Measurements from ENCODE around the gene HOXA6.

The HOXA6 gene

DNA sequence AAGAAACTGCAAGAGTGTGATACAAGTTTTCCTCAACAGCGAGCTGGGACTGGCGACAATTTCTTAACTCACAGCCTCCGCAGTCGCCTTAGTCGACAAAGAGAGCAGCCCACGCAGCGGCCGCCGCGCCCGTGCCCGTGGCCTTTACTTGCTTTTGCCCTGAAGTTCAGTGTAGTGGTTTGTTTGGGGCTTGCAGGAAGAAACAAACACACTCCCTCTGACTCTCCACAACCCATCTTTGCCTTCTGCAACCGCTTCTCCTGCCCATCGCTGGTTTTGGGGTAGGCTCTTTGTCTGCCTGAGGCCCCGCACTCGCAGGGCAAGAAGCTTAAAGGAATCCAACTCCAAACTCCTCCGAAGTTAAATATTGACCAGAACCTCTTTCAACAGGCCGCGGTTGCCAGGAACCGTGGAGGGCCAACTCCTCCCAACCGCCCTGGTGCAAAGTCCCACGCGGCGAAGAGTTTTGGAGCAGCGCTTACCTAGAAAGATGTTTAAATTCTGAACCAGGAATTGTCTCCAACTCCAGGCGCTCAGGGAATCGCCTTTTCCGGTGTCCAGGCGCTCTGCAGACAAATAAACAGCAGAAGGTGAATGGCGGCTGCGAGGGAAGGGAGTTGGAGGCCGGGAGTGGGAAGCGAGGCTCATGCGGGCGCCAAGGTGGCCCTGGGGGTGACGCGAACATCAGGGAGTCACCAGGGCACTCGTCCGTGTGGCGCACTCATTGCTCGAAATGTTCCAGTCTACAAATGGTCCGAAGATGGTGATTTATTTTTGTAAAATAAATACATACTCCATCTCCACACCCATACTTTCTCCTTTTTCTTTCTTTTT lies 25.3 kb downstream of the HOXA6 start:
- no peak for DNase-seq (ENCODE audit: low spot score)

DNA sequence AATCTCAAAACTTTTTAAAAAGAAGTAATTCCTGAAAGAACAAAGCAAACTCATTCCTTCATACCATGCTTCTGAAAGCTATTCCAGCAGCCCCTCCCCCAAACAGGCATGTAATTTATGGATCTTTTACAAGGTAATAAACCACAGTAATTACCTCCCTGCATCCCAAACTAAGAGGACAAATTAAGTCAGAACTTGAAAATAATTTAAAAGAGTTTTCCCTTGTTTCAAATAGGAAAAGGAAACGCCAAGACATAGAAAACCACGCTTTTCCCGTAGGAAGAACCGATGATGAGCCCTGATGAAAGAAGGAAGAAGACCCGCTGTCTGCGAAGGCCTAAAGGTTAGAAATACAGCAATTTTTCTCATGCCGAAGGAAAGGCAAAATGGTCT lies 25.9 kb downstream of the HOXA6 start:
- DNase-seq (ENCODE audit: low spot score) = no peak

DNA sequence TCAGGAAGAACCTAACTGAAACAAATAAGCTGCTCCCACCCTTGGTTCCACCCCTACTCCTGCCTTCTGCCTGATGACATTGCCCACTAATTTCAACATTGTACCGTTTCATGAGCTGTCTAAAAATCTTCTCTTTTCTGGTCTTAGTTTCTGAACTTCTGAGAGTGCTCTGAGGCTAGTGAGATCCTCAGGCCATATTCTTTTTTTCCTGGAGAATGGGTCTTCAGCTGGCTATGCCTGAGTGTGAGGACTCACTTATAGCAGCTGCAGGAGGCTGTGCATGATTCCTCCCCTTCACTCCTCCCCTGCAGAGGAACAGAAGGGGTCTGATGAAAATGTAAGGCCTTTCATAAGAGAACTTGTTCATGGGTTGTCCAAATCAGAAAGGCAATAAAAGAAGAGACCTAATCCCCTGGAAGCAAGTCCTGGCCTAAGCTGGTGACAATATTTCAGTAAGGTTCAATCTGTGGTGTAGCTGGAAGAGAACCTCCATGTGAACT lies 28.1 kb downstream of the HOXA6 start:
- DNase-seq (ENCODE audit: low spot score) = no peak

DNA sequence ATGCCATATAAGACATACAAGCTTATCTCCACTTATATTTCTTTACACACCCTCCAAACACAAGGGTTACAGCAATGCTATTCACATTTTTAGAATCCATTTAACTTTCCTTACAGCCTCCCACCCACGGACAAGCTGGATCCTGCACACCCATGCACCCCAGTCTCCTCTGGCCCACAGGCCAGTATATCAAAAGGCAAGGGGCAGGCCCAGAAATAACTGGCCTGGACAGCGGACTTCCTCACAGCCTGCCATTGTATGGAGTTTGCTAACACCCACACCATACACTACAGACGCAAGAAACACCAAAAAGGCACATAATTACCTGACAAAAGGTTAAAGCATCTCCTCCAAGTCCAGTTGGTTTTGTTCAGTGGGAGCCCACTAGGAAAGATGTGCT lies 29.0 kb downstream of the HOXA6 start:
- DNase-seq (ENCODE audit: low spot score) = no peak

DNA sequence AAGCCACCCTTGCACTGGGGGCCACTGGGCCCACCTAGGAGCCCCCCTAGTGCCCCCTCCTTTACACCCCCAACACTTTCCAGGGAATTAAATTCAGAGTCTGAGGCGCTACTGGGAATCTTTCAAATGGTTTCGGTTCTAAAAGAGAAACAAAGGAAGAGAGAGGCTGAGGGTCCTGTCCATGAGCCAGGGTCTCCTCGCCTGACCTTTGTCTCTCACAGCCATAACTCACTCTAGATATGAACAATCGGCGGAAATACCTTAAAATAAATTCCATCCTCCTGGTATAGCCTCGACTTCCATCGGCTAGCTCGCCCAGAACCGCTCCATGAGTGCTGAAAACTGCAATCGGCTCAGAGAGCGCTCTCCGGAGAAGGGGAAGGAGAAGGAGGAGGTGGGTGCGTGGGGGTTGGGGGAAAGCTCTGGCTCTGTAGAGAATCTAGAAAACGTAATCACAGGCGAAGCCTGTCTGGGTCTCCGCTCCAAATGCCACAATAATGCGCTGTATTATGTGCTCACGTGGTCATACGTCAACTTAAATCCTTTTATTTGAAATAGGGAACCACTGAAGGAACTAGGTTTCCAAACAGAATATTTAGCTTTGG lies 29.6 kb downstream of the HOXA6 start:
- DNase-seq (ENCODE audit: low spot score) = no peak

DNA sequence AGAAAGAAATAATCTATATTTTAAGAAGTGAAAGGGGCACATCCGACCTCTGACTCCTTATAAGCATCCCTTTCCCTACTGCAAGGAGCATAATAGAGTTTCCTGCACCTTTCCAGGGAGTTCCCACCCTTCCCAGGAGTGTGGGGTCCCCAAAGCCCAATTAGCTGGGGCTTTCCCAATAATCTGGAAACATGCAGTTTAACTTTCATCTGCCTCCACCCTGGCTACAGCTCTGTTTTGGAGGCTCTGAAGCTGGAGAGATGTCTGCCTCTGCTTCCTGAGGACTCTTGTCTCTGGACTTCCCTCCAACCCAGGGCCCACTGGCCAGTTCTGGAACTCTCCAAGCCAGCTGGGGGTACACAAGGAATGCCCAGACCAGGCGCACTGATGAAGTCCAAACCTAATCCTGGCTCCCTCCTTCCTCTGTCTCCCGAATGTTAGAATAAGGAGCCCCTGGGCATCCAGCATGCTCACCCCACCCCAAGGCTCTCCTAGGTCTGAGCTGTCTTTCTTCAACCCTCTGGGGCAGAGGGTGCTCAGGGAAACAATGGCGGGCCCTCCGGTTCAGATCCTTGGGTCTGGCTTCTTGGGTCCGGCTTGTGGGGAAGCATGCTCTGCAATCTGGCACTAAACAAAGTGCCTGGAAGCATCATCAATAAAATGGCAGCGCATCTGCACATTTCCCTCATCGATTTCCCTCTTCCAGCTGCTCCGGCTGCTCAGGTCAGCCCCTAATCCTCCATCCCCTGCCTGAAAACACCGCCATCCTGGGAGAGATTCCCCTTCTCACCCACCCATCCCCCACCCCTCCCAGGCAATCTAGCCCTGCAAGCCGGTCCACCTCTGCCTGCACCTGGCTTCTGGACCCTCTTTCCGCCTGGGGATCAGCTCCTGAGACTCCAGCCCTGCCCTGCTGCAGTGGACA lies 30.4 kb downstream of the HOXA6 start:
- no peak for DNase-seq (ENCODE audit: low spot score)

DNA sequence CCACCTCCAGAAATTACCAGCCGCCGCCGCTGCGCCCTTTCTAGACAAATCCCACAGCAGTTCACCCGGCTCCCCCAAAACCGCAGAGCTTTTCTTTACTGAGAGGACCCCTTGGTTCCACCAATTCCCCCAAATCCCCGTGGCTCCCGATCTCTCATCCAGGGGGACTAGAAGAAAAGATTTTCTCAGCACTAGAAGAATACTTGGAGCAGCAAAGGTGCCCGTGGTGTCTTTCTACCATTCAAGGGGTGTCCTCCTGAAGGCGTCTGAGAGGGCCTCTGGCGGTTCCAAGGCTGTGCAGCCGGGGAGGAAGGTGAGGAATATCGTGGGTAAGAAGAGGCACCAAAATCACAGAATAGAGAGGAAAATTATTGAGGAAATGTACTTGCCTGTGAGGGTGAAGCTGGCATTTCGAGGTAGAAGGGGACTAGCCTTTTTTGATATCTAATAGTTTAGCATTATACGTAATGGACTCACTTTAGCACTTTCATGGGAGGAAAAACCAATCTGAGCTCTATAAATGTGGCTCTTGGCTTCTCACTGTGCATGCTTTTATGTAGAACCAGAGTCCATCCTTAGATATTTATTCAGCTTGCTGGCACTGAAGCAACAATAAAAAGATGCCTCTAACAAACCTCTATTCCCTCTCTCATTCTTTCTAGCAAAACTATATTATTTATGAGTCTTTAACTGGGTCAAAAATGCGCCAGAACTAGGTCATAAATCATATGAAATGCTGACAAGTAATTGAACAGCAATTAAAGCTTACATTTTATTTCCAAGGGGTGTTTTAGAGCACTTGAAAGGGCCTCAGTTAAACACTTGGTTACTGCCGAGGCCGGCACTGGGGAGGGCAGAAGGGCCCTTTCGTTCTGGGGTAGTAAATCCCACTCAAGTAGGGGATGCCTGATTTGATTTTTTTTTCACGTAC lies 31.3 kb downstream of the HOXA6 start:
- DNase-seq (ENCODE audit: low spot score) = no peak

DNA sequence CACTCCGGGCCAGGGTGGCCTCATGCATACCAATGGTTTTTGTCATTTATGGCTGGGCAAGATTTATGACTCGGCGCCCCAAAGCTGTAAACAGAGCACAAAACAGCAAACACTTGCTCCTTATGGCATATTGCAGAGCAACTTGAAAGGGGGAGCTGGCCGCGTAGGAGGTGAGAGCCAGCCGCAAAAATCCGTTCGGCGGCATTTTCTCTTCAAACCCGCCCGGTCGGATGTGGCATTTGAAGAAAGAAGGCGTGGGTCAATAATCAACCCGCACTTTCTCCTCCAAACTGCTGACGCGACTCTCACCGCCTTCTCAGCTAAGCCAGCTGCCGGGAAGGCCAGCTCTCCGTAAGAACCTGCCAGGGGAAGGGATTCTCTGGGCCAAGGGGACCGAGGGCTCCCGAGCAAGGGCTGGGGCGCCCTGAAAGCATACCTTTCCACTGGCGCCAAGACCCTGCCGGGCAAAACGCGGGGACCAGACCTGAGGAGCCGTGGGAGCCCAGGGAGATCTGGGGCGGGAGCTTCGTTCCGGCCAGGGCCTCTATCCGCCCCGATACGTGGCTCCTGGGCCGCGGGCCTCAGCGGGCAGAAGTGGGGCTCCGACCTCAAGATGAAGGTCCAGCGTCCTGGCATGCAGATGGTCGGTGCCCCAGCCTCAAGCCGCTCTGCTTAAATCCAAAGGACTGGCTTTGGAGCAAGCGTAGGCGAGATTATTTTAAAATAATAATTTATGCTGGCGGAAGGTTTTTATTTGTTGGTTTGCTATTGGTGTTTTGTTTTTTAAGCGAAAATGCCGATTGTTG lies 32.1 kb downstream of the HOXA6 start:
- no peak for DNase-seq (ENCODE audit: low spot score)

DNA sequence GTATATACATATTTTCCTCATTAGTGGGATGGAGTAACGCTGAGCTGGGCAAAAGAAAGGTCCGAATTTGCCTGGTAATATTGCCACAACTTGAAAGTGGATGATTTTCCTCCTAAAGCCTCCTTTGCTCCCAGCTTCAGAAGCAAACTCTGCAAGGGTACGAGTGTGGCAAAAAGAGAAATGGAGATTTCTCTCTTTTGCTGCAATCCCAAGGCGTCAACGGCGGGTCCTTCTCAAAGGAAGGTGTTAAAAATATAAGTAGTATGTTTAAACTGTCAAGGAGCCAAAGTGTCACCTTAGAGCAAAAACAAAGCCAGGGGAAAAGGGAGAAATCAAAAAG lies 32.7 kb downstream of the HOXA6 start:
- DNase-seq (ENCODE audit: low spot score) = no peak

DNA sequence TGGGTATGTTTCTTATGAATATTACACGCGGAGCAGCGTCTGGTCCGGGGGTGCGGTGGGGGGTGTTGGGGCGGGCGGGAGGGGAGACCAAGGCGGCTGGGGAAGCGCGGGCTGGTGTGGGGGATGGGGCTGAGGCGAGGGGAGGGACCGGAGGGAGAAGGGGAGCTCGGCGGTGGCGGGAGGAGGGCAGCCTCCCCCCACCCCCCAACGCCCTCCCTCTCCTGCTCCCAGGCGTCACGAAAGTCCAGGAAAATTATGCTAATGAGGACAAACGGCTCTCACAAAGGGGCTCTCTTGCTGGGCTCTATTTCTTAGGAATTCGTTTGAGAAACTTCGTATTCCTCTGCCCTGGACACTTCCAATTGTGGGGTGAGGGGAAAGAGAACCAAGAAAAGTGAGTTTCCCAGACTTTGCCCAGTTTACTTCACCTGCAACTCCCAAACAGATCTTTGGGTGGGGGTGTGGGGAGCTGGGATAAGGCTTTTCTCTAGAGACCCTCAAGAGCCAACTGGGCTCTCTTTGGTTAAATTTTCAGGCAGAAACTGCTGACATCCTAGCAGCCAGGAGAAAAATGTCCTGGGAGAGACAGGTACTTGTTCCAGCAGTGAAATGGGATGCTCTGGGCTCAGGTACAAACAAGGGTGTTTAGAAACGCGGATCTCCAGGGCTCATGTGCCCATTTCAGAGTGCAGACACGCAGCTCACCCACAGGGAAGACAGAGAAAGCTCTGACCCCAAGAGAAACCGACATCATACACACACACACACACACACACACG lies 33.4 kb downstream of the HOXA6 start:
- no peak for DNase-seq (ENCODE audit: low spot score)

DNA sequence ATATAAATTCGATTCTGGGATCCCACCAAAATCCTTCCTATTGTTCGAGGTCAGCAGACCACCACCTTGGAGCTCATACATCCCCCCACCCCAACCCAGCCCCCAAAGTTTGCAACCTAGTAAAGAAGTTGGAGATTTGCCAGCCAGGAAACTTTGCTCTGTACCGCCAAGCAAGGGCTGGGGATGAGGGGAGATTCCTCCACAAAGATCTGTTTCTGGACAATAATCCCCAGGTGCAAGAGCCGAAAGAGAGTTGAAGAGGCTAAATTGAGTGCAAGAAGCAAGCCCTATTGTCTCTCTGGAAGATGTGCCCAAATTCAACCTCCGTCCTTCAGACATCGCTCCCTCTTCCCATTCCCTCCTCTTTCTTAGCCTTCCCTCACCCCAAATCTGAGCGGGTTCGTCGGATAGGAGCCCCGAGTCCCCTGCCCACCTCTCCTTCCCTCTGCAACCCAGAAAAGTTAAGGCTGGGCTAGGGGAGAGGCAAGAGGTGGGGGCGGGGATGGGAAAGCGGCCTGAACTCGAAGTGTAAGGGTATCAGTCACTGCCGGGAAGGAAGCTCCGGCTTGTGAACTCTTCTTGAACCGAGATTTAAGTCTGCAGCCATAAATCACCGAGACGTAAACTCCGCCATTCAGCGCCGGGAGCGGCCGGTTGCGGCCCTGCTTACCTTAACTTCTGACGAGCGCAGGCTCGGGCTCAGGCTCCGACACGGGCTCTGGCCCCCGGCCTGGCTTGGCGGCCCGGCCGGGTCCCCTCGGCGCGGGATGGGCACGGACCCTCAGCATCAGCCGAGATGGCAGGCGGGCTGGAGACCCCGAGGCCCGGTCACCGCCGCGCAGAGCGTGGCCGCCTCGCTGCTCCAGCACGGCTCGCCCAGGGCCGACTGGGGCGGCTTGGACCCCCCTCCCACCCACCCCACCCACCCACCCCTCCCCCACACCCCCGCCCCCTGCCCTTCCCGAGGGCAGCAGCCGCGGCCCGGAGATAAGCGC lies 34.3 kb downstream of the HOXA6 start:
- no peak for DNase-seq (ENCODE audit: low spot score)

DNA sequence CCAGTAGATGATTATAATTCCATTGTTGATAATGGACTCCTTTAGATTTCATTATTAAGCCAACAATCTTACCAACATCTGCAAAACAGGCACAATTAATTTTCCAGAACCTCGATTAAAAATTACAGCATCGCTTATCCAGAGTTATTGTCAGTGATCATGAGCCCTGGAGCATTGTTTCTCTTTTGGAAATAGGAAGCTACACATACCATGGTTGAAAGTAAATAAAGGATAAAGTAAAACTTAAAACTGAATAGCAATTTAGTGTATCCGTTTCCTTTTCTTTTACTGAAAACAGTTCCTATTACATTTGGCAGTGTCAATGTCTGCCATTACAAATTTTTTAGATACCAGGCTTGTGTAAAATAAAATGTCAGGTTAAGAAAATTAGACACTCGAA lies 35.2 kb downstream of the HOXA6 start:
- no peak for DNase-seq (ENCODE audit: low spot score)

DNA sequence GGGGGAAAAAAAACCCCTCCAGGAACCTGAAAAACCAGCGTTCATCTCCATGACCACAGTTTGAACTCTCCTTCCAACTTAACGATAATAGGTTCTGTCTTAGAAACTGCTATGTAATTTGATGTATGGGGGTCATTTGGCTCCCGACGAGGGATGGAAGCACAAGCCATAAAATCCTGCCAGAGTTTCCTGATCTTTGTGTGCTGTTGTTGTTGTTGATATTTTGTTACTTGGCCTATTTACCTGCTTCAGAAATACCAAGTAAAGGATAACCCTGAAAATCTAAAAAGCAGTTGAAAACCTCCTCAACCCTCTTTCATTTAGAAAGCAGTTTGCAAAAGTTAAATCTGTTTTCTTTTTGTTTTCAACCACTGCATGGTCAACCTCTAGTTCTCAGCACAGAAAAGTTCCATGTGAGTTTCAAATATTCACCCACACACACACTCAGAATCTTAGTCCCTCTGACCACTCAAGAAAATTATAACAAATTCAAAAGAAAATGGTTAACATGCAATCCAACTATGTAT lies 35.8 kb downstream of the HOXA6 start:
- DNase-seq (ENCODE audit: low spot score) = no peak

DNA sequence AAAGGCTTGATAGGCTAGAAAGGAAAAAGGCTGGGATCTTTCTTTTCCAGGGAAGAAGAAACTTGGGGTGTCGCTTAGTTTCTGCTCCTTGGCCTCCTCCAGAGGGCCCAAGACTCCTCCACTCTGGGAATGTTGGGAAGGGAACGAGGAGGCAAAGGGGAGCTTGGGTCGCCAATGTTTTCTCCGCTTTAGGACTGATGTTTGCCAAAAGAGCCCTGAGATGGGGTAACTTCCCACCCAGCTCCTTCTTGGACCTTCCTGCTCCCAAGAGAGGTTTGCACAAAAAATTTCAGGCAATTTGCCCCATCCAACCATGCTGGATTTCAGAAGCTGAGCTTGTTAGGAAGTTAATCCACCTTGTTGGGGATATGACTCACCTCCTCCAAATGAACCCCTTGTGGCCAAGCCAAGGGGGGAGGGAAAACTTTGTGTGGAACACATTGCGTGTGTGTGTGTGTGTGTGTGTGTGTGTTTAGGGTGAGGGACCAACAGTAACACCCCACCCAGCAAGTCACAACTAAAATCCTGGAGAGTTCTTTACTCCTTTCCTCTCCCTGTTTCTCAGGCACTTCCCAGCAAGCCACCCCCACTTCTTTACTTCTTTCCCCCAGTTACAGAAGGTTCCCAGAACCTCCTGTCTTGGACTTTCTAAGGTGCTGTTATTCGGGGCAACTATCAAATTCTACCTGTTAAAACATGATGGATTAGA lies 36.4 kb downstream of the HOXA6 start:
- DNase-seq (ENCODE audit: low spot score) = no peak

DNA sequence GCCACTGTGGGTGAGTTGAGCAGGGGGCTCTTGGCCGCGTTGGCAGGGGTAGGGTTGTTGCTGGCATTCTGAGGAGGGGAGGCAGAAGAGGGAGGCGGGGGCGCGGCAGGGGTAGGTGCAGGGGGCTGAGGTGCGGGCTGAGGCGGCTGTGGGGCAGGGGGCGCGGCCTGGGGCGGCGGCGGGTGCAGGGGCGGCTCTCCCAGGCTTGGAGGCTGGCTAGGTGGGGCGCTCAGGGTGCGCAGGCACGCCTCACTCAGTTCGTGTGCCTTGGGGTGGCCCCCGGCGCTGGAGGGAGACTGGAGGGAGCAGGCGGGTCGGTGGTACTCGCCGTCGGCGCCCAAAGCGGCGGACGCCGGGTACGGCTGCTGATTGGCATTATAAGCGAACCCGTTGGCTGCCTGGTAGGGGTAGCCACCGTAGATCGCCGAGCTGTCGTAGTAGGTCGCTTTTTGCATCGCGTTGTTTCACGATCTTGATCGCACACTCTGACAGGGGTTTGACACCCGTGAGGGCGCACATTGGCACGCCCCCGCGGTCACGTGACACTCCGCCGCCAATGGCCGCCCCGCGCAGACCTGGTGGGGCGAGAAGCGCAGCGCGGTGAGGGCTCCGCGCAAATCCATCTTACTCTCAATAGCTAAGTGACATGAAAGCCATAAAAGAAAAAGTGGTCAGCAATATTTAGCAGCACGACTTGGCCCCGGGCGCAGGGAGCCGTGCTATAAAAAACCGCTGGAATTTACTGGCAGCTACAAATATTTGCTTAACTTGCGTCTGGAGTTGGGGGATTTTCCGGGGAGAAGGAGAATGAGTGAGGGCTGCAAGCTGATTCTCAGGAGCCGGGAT lies 37.2 kb downstream of the HOXA6 start:
- no peak for DNase-seq (ENCODE audit: low spot score)

DNA sequence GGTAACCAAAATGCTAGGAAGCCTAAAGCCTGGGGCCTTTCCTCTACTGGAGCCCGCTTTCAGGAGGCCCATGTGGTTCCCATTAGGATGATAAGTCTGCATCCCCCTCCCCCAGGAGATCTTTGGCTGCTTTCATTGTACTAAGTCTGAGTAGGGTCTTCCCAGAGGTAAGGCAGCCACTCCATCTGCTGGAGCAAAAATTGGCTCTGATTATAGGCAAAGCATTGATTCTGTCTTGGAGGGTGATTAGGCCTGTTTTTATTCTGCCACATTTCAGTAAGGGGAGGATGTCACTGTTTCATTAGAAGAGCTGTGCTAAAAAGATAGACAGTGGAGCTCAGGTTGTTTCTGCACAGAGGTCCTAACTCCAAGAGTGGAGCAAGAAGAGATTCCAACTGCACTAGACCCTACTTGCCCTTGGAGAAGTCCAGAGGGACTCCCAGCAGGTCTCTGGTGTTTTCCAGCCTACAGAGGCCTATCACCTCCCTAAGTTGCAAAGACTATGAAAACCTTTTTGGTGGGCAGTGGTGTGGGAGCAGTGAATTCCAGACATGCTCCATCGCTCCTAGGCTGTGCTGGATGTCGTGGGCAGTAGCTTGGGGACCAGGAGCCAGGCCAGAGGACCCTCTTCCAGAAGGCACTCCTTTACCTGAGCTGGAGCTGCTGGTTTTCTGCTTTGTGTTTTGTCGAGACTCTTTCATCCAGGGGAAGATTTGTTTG lies 37.9 kb downstream of the HOXA6 start:
- DNase-seq (ENCODE audit: low spot score) = no peak
